ENCODE results near the gene SPDEF.

SPDEF gene

DNA sequence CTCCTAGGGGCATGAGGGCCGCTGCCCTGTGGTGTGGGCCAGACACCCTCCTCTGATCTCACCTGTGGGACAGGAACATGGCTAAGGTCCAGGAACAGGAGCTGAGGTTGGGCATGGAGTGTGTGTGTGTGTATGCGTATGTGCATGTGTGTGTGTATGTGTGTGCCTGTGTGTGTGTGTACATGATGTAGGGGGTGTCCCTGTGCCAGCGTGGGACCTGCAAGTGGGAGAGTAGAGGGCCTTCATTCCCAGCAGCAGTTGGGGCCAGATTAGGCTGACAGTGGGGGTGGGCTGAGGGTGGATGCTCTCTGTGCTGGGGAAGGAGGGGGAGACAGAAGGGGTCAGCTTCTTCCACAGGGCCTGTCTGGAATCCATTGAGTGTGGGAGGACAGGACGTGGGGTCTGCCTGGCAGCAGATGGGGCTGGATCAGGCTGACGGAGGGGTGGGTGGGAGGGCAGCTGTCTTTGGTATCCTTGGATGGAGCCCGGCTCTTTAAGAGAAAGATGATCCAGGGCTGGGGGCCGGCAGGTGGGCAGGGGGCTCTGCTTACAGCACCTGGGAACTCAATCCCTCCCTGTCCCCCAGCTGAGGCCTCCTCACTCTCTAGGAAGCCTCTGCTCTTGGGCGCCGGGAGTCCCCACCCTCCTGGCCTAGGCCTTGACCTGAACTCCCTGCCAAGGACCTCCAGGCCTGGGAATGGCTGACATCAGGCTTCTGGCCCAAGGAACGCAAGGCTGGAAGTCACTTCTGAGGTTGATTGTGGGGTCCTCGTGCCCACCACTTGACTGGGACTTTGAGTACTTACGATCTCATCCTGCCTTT, 44.0 kb downstream of the SPDEF start:
- DNase-seq = no peak

DNA sequence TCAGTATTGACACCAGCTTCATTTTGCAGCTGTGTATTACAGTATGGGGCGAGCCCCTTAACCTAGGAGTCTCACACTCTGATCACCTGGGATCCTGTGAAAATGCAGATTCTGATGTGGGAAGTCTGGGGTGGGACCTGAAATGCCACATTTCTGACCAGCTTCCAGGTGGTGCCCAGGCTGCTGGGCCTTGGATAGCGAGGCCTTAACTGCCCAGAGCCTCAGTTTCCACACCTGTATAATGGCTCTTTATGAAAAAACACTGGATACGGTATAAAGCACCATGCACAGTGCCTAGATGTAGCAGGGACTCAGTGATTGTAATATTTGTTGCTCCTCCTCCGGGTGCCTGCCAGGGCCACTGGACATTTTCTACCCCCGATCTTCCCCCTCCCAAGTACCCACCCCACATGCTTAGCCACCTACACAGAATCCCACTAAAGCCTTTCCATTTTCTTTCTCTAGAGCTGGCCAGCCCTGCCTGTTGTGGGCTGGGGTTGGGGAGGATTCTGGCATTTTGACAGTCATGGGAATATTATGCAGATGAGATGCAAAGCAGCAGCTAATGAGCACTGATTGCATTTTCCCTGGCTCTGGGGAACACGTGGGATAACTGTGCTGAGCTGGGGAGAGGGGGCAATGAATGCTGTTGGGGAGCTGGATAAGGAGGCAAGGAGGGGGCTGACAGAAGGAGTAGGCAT, 44.8 kb downstream of the SPDEF start:
- DNase-seq = no peak

DNA sequence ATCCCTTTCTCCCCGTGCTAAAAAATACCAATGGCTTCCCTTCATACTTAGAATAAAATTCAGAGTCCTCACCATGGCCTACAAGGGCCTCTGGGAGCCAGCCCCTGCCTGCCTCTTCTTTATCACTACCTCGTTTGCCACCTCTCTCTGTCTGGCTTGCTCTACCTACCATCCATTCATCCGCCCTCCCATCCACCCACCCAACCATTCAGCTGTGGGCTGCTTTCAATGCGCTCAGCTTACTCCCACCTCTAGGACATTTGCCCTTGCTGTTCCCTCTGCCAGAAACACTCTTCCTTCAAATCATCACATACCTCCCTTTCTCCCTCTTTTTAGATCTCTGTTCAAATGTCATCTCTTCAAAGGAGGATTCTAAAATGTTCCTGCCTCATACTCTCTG, 45.8 kb downstream of the SPDEF start:
- DNase-seq = no peak

DNA sequence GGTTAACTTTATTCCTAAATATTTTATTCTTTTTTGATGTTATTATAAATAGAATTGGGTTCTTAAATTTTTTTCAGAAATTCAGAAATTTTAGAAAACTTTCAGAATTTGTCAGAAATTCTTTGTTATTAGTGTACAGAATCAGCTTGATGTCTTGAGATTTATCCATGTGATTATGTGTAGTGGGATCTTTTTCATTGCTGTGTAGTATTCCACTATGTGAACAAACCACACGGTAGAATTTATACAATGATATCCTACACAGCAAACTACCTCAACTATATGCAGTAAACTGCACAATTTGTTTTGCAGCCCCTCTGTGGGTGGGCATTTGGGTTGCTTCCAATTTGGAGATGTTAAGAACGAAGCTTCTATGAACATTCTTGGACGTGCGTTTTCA, 46.3 kb downstream of the SPDEF start:
- no peak for DNase-seq

DNA sequence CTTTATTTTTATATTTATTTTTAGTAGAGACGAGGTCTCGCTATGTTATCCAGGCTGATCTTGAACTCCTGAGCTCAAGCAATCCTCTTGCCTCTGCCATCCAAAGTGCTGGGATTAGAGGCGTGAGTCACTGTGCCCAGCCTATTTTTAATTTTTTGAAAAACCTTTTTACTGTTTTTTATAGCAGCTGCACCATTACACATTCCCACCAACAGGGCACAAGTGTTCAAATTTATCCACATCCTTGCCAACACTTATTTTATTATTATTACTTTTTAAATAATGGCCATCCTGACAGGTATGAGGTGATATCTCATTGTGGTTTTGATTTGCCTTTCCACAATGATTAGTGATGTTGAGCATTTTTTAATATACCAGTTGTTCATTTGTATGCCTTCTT, 47.7 kb downstream of the SPDEF start:
- no peak for DNase-seq

DNA sequence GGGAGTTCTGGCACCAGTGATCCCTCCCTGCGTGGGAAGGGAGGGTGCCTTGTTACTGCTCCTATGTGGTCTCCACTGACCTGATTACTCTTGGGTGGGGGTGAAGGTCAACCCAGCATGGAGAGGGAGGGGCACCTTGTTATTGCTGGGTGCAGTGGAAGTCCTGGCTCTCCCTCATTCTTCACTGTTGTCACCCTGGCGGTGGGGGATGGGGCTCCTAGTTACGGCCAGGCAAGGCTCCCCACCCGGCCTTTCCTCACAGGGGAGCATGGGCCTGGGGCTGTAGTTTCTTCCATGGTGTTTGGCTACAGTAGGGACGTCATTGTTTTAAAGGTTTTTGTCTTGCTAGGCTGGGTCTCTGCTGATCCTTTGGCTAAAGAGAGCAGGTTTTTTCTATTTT, 49.4 kb downstream of the SPDEF start:
- no peak for DNase-seq

DNA sequence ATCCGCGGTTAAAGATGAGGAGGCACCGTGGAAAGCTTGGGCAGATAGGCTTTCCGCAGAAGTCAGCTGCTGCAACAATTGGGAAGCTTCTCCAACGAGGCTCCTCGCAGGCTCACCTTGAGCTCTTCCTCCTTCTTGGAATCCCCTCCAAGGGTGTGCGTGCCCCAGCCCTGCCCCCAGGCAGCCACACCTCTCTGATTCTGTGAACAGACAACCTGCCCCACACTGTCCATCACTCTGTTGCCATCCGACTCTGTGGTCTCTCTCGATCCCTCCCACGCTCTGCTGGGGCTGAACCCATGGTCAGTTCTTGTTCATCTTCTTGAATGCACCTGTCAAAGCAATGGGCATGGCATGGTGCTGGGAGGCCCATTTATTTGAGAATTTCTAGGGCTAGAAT, 58.7 kb downstream of the SPDEF start:
- DNase-seq = no peak

DNA sequence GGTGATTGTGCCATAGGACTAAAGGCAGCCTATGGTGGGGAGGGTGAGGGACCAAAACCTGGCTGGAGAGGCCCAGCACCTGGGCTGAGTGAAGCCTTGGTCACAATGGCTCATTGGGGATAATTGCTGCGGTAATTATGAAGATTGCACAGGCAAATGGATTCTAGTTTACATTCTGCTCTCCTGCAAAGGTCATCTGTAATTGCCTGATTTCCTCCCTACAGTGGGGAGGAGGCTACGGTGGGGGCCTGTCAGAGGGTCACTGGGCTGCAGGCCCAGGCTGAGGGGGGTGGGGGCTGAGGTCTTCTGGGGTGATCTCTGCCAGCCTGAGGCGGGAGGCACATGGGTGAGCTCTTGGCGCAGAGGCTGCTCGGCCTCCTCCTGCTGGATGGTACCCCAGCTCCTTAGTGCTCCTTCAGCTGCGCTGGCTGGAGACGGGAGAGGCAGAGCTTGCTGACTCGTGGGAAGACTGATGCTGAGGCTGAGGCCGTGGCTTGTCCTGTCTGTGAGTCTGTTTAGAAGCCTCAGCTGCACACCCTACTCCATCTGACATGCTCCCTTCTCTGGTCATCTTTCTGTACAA, 59.9 kb downstream of the SPDEF start:
- no peak for DNase-seq

DNA sequence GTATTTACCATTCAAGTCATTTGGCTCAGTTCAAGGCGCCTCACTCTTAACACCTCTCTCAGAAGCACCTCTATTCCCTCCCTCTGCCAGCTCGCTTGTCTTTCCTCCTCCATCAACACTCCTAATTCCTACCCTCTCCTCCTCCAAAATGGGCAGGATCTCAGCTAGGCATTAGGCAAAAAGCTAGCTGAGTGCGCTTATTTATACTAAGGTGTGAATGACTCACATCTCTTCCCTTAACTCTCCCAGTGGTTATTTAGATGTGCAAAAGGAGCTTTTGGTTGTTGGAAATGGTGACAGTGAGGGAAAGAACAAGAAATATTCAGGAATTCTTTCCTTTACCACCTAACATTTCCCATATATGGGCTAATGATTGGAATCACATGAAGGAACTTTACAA, 61.2 kb downstream of the SPDEF start:
- no peak for DNase-seq

DNA sequence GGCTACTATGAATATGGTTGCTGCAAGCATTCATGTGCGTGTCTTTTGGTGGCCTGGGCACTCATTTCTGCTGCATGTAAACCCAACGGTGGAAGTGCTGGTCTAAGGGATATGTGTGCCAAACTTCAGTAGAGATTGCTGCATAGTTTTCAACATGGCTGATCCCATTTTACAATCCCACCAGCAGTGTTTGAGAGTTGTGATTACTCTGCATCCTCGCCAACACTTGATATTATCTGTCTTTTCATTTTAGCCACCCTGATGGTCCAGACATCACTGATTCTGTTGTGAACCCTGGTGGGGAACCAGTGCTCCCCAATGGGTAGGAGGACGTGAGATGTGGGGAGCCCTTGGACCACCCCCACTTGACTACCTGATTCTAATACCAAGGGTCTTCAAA, 62.8 kb downstream of the SPDEF start:
- DNase-seq = no peak

DNA sequence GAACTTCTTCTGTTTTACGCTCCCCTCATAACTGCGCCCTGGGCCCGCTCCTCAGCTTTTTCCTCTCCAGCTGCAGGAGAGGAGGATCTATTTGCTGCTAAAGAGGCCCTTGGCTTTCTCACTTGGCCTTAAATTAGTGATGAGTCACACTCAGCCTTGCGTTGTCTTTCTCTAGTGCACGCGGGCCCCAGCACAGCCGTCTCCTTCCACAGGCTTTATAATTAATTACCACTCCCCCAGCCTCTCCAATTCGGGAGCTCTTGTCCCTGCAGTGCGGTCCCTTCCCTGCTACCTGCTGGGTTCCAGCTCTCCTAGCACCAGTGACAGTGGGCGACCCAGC, 65.1 kb downstream of the SPDEF start:
- DNase-seq = no peak

DNA sequence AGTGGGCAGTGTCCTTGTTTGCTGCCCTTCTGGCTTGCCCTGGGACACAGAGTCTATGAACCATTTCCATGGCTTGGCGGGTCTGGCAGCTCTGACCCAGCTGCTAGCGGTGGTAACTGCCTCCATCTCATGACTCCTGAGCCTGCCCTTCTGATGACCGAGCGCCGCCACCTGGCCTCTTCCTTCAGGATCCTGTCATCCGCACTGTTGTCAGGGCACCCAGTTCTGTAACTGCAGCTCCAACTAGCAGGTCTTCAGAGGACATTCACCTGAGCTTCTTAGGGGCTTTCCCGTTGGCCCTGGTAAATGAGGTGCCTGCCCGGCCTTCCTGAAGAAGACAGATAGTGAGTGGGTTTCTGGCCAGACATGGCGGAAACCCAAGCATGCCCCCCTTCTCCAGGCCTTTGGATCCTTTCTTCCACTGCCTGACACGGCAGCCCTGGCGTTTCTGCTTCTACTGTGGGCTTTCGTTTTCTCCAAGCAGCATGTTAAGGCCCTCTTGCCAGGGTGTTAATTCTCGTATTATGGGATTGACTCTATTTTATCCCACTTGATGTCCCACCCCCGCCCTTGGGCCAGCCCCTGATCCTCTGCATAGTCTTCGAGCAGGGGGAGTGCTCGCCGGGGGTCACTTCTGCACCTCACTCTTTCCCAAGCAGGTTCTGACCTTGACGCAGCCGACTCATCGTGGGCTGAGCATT, 65.6 kb downstream of the SPDEF start:
- DNase-seq = no peak

DNA sequence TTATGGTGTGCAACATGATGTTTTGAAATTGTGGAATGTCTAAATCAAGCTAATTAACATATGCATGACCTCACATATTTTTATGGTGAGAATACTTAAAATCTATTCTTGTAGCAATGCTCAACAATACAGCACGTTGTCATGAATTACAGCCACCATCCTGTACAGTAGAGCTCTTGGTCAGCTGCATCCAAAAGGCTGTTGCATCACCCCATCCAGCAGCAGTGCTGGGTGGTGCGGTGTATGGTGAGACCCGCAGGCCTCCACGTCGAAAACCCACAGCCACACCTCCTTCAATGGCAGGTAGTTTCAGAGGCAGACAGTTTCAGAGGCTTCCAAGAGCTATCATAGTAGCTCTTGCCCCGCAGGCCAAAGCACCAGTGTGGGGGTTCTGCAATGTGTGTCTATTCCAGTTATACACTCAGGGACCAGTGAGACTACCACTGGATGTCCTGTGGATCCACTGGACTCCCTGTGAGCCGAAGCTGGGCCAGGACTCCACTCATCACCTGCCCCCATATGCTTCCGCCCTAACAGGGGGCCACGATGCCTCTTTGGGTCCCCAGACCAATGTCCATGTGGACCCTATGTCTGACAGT, 66.8 kb downstream of the SPDEF start:
- no peak for DNase-seq

Data from SIG-M5 (cell line).